SK-N-SH treated with all-trans-retinoic acid at 6 μM for 48 hours (cell line): ENCODE measurements around the gene SF1.

Experiments used
- ATAC-seq: fragments of 200-7000 bp; cut with Tn5 transposase; 3 replicates; pipeline ENCODE4 v1.9.1; 2020; ENCODE audit warnings: mild to moderate bottlenecking, moderate library complexity
- BACH2 ChIP-seq: fragments of 250-450 bp; sonication (Bioruptor Pico); IDR thresholded peaks from 2 replicates; pipeline ENCODE4 v1.9.0; 2021; ENCODE audit warnings: mild to moderate bottlenecking, borderline replicate concordance
- ESRRG ChIP-seq: fragments of 250-450 bp; sonication (Bioruptor Pico); IDR thresholded peaks from 2 replicates; pipeline ENCODE4 v1.6.1; 2021; ENCODE audit warnings: mild to moderate bottlenecking
- GLIS3 ChIP-seq: fragments of 250-450 bp; sonication (Bioruptor Pico); IDR thresholded peaks from 2 replicates; pipeline ENCODE4 v1.5.0; 2020; ENCODE audit warnings: mild to moderate bottlenecking, moderate library complexity
- ISL1 ChIP-seq: fragments of 250-450 bp; sonication (Bioruptor Pico); IDR thresholded peaks from 2 replicates; pipeline ENCODE4 v2.1.2; 2022; ENCODE audit warnings: mild to moderate bottlenecking, moderate library complexity
- OSR1 ChIP-seq: fragments of 250-450 bp; sonication (Bioruptor Pico); IDR thresholded peaks from 2 replicates; pipeline ENCODE4 v1.8.0; 2022; ENCODE audit warnings: moderate library complexity, mild to moderate bottlenecking, inconsistent platforms
- PATZ1 ChIP-seq: fragments of 250-450 bp; sonication (Bioruptor Pico); IDR thresholded peaks from 2 replicates; pipeline ENCODE4 v1.8.0; 2020; ENCODE audit warnings: mild to moderate bottlenecking, moderate library complexity, borderline replicate concordance
- PPARA ChIP-seq: fragments of 250-450 bp; sonication (Bioruptor Pico); IDR thresholded peaks from 2 replicates; pipeline ENCODE4 v1.5.0; 2020; ENCODE audit warnings: mild to moderate bottlenecking, borderline replicate concordance
- RARB ChIP-seq: fragments of 250-450 bp; sonication (Bioruptor Pico); IDR thresholded peaks from 2 replicates; pipeline ENCODE4 v1.8.0; 2021; ENCODE audit warnings: mild to moderate bottlenecking, moderate library complexity
- TSHZ2 ChIP-seq: fragments of 250-450 bp; sonication (Bioruptor Pico); IDR thresholded peaks from 2 replicates; pipeline ENCODE4 v1.5.0; 2020; ENCODE audit warnings: mild to moderate bottlenecking, moderate library complexity
- ZC3H10 ChIP-seq: fragments of 250-450 bp; sonication (Bioruptor Pico); IDR thresholded peaks from 2 replicates; pipeline ENCODE4 v1.5.1; 2021; ENCODE audit warnings: mild to moderate bottlenecking, moderate library complexity
- ZFP3 ChIP-seq: fragments of 250-450 bp; sonication (Bioruptor Pico); IDR thresholded peaks from 2 replicates; pipeline ENCODE4 v1.5.0; 2020; ENCODE audit warnings: mild to moderate bottlenecking, moderate library complexity
- ZFP30 ChIP-seq: fragments of 450-650 bp; formaldehyde crosslinking; IDR thresholded peaks from 2 replicates; pipeline ENCODE4 v1.5.0; 2022; ENCODE audit warnings: mild to moderate bottlenecking, moderate library complexity
- ZNF70 ChIP-seq: fragments of 450-650 bp; formaldehyde crosslinking; IDR thresholded peaks from 2 replicates; pipeline ENCODE4 v1.5.0; 2020; ENCODE audit warnings: mild to moderate bottlenecking, moderate library complexity
- ZNF8 ChIP-seq: fragments of 450-650 bp; formaldehyde crosslinking; IDR thresholded peaks from 2 replicates; pipeline ENCODE4 v1.5.0; 2020; ENCODE audit warnings: mild to moderate bottlenecking, moderate library complexity
- TF ChIP-seq, protein P1 (sequence below): fragments of 250-450 bp; sonication (Bioruptor Pico); IDR thresholded peaks from 2 replicates; pipeline ENCODE4 v1.5.1; 2020; ENCODE audit warnings: low read depth, mild to moderate bottlenecking, moderate library complexity
- TF ChIP-seq, protein P2 (sequence below): fragments of 250-450 bp; sonication (Bioruptor Pico); IDR thresholded peaks from 2 replicates; pipeline ENCODE4 v1.5.1; 2021; ENCODE audit warnings: mild to moderate bottlenecking, moderate library complexity

The SF1 gene

GRCh38 chr11:64723907-64724862 is 54.2 kb downstream of the SF1 start:
- ATAC-seq = no peak
- no peak for TF ChIP-seq ISL1
- no peak for TF ChIP-seq RARB (CRISPR knock-in tag)
- TF ChIP-seq PPARA (CRISPR knock-in tag) = no peak
- TF ChIP-seq ZNF8 = no peak
- TF ChIP-seq ZC3H10 (CRISPR knock-in tag) = no peak

GRCh38 chr11:64723117-64723906 is 55.0 kb downstream of the SF1 start, which contains the start of gene NRXN2:
Gene NRXN2, minus strand, starts transcription at chr11:64723197. Its CDS starts 9,498 bp downstream, at chr11:64713699.
- TF ChIP-seq TSHZ2 (CRISPR knock-in tag) (peak; percentile 7; the same call in 1 of the 2 replicates), PPARA (CRISPR knock-in tag) (no peak)
- peak; percentile 99 for ATAC-seq

DNA sequence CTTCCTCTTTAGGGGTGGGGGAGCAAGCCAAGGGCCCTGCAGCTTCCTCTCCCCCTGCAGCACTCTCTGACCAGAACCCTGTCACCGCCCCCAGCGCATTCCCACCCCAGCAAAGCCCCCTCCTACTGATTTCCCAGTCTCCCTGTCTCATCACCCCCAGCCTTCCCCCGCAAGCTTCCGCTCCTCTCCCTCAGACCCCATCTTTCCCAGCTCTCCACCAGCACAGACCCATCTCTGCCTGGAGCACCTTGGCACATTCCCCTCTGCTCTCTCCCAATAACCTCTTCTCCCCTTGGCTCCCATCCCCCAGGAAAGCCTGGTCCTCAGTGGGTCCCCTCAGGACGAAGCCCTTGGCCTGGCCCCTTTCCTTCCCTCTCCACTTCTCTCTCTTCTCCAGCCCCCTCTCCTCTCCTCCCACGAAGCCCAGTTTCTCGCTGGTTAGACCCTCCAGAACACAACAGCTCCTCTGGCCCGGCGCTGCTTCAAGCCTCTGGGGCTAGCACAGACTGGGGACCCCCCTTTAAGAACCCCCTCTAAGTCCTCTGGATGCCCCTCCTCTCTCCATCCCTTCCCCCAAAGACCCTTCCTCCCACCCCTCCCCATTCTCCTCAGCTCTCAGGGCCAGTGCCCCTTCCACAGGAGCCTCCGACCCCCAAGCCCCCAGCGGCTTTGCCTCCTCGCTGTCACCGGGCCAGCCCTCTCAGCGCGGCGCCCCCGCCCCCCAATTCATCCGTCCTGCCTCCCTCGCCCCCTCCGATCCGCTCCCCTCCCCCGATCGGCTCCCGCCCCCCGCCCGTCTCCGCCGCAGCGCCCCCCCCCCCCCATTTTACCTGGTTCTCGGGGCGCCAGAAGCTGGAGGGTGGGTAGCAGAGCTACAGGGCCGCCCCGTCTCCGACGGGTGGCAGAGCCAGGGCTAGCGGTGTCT is 55.9 kb downstream of the SF1 start:
- no peak for ATAC-seq
- TF ChIP-seq BACH2 (CRISPR knock-in tag) = no peak
- no peak for TF ChIP-seq GLIS3
- no peak for TF ChIP-seq ZNF70 (CRISPR knock-in tag)
- no peak for TF ChIP-seq OSR1
- no peak for TF ChIP-seq ZFP30 (CRISPR knock-in tag)
- TF ChIP-seq PATZ1 (CRISPR knock-in tag) = no peak
- no peak for TF ChIP-seq TSHZ2 (CRISPR knock-in tag)
- TF ChIP-seq ESRRG (CRISPR knock-in tag) = no peak

DNA sequence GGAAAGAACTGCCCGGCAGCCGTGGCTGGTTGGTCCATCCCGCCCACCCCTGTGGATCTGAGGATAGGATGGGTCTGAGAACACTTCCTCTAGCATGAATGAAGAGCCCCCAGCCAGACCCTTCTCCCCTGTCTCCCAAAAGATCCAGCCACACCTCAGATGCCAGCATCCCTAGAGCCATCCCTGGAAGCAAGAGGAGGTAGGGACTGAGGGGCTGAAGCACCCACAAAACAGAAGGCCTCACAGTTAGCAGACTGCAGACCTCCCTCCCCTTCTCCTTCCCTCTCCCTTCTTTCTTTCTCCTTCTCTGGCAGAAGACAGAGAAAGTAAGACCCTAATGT is 57.0 kb downstream of the SF1 start:
- ATAC-seq = no peak
- no peak for TF ChIP-seq ZFP3 (CRISPR knock-in tag)
- TF ChIP-seq, protein P1, sequence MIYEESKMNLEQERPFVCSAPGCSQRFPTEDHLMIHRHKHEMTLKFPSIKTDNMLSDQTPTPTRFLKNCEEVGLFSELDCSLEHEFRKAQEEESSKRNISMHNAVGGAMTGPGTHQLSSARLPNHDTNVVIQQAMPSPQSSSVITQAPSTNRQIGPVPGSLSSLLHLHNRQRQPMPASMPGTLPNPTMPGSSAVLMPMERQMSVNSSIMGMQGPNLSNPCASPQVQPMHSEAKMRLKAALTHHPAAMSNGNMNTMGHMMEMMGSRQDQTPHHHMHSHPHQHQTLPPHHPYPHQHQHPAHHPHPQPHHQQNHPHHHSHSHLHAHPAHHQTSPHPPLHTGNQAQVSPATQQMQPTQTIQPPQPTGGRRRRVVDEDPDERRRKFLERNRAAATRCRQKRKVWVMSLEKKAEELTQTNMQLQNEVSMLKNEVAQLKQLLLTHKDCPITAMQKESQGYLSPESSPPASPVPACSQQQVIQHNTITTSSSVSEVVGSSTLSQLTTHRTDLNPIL (CRISPR knock-in tag) = no peak
- TF ChIP-seq PPARA (CRISPR knock-in tag) = no peak
- no peak for TF ChIP-seq TSHZ2 (CRISPR knock-in tag)
- TF ChIP-seq, protein P2, sequence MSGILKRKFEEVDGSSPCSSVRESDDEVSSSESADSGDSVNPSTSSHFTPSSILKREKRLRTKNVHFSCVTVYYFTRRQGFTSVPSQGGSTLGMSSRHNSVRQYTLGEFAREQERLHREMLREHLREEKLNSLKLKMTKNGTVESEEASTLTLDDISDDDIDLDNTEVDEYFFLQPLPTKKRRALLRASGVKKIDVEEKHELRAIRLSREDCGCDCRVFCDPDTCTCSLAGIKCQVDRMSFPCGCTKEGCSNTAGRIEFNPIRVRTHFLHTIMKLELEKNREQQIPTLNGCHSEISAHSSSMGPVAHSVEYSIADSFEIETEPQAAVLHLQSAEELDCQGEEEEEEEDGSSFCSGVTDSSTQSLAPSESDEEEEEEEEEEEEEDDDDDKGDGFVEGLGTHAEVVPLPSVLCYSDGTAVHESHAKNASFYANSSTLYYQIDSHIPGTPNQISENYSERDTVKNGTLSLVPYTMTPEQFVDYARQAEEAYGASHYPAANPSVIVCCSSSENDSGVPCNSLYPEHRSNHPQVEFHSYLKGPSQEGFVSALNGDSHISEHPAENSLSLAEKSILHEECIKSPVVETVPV (CRISPR knock-in tag) = no peak
- TF ChIP-seq OSR1 = no peak
- TF ChIP-seq ZNF8 = no peak
